NT2/D1 (cell line): ENCODE results near the gene PLB1.

Experiments used
- SUZ12 ChIP-seq: IDR thresholded peaks from 2 replicates; pipeline ENCODE4 v1.6.1; 2011; ENCODE audit not compliant: insufficient read length, insufficient read depth; ENCODE audit errors: extremely low read depth
- YY1 ChIP-seq: IDR thresholded peaks from 2 replicates; pipeline ENCODE4 v1.6.1; 2011; ENCODE audit not compliant: insufficient read length, insufficient read depth

GRCh38 chr2:28448793-28449100 is 47.1 kb upstream of the PLB1 start:
- TF ChIP-seq YY1 (no peak), SUZ12 (no peak)
